VCaP (cell line): Measurements from ENCODE around the gene CD81.

Experiments
- H3K27ac ChIP-seq: fragments of 450-650 bp; 2 replicates; pipeline ENCODE4 v1.5.1; 2017
- CTCF ChIP-seq: fragments of 450-650 bp; conservative IDR thresholded peaks from 2 replicates; pipeline ENCODE4 v1.5.1; 2017; ENCODE audit warnings: mild to moderate bottlenecking, moderate library complexity

CD81 gene

GRCh38 chr11:2401436-2401984 lies 24.4 kb downstream of the CD81 start:
- peak overlapping the region; percentile 94 for H3K27ac ChIP-seq

GRCh38 chr11:2402106-2402505 lies 25.0 kb downstream of the CD81 start:
- no peak overlapping the region for H3K27ac ChIP-seq

More at GRCh38 chr11:2401436-2401984, 24.4 kb downstream of the CD81 start:
- TF ChIP-seq CTCF: peak; percentile 25; the same call in 1 of the 2 replicates

GRCh38 chr11:2402890-2403645 lies 26.0 kb downstream of the CD81 start:
- H3K27ac ChIP-seq: no peak overlapping the region
- TF ChIP-seq CTCF: no peak

More at GRCh38 chr11:2402106-2402505, 25.0 kb downstream of the CD81 start:
- no peak for TF ChIP-seq CTCF

- H3K27ac ChIP-seq: no peak overlapping the region
- TF ChIP-seq CTCF: no peak
Measured at GRCh38 chr11:2404735-2405196, 27.7 kb downstream of the CD81 start.

- no peak overlapping the region for H3K27ac ChIP-seq
- no peak for TF ChIP-seq CTCF
Measured at GRCh38 chr11:2406451-2406850, 29.3 kb downstream of the CD81 start.

- H3K27ac ChIP-seq: no peak overlapping the region
- TF ChIP-seq CTCF: no peak
Measured at GRCh38 chr11:2406878-2407410, 29.8 kb downstream of the CD81 start.

GRCh38 chr11:2408671-2409070 lies 31.6 kb downstream of the CD81 start:
- H3K27ac ChIP-seq: no peak overlapping the region
- no peak for TF ChIP-seq CTCF
